Measurements from ENCODE around the gene GAB3. TPM values are rescaled to one million over a fixed set of nuclear protein-coding genes. Genes with fewer than 3 reads are reported as not detected.

Gene GAB3
- total RNA-seq, 5 donors from 2014 or later (not counting 1 experiment from before 2014, with no cell fraction given), result 9.1 to 26.2 (median 18.4) TPM

GRCh38 chrX:154658957-154659356 lies 91.9 kb downstream of the GAB3 start:
- H3K36me3 Mint-ChIP-seq, result no peaks in the 10 kb centered on the region
- H3K4me1 Mint-ChIP-seq, result peaks cover 0 to 6% (median 5%) of the 10 kb centered on the region in 3 donors
- H3K4me3 ChIP-seq (ENCODE audit: control insufficient read depth in 1 of 2, extremely low read depth in 1 of 2, low read length in 1 of 2), result no peak overlapping the region
- peaks cover 0 to 4% of the 10 kb centered on the region in 2 donors for H3K27me3 Mint-ChIP-seq
- no peaks in the 10 kb centered on the region for H3K9me3 ChIP-seq
- no peaks in the 10 kb centered on the region for H3K27me3 ChIP-seq (replicated peaks in 1 of 2; ENCODE audit: control insufficient read depth in 2 of 2, extremely low read depth in 1 of 2, insufficient read depth in 2 of 2, low read length in 1 of 2)
- ChIA-PET POLR2A (no interaction called here), CTCF (no interaction called here)
- H3K36me3 ChIP-seq (ENCODE audit: control insufficient read depth in 2 of 2, extremely low read depth in 1 of 2, insufficient read depth in 1 of 2, low read length in 1 of 2), result no peaks in the 10 kb centered on the region
- no peak overlapping the region for H3K27ac Mint-ChIP-seq
- H3K27ac ChIP-seq (ENCODE audit: low read length), result no peak overlapping the region
- ATAC-seq (replicated peaks in 1 of 4) (no peak), DNase-seq (no peak)
- peaks cover 0 to 5% (median 0%) of the 10 kb centered on the region in 3 donors for H3K9me3 Mint-ChIP-seq
- WGBS (ENCODE audit: insufficient coverage), result 92% methylated on average over 4 of the region's 11 CpGs
- no peaks in the 10 kb centered on the region for H3K4me1 ChIP-seq (ENCODE audit: control insufficient read depth in 1 of 2, extremely low read depth in 1 of 2, insufficient read depth in 2 of 2, low read length in 2 of 2)
- no peak overlapping the region for H3K4me3 Mint-ChIP-seq

- H3K27ac Mint-ChIP-seq, result no peak overlapping the region
- Histone ChIP-seq H3K36me3 (ENCODE audit: control insufficient read depth in 2 of 2, extremely low read depth in 1 of 2, insufficient read depth in 1 of 2, low read length in 1 of 2) (no peaks in the 10 kb centered on the region), H3K9me3 (no peaks in the 10 kb centered on the region), H3K4me1 (ENCODE audit: control insufficient read depth in 1 of 2, extremely low read depth in 1 of 2, insufficient read depth in 2 of 2, low read length in 2 of 2) (no peaks in the 10 kb centered on the region), H3K27ac (ENCODE audit: low read length) (no peak overlapping the region), H3K4me3 (ENCODE audit: control insufficient read depth in 1 of 2, extremely low read depth in 1 of 2, low read length in 1 of 2) (no peak overlapping the region), H3K27me3 (replicated peaks in 1 of 2; ENCODE audit: control insufficient read depth in 2 of 2, extremely low read depth in 1 of 2, insufficient read depth in 2 of 2, low read length in 1 of 2) (no peaks in the 10 kb centered on the region)
- H3K4me1 Mint-ChIP-seq, result peaks cover 0 to 6% (median 5%) of the 10 kb centered on the region in 3 donors
- ChIA-PET POLR2A (interaction anchor here in 1 of 2 donors (0.5 kb wide), 1 partner anchor 898 kb away, joined by 3 read pairs; no protein-coding TSS in a partner anchor), CTCF (no interaction called here)
- 94% methylated on average over 6 of the region's 12 CpGs for WGBS (ENCODE audit: insufficient coverage)
- H3K4me3 Mint-ChIP-seq, result no peak overlapping the region
- ATAC-seq (replicated peaks in 1 of 4) (no peak), DNase-seq (no peak)
- H3K9me3 Mint-ChIP-seq, result no peaks in the 10 kb centered on the region
- peaks cover 0 to 4% of the 10 kb centered on the region in 2 donors for H3K27me3 Mint-ChIP-seq
- no peaks in the 10 kb centered on the region for H3K36me3 Mint-ChIP-seq
Measured at GRCh38 chrX:154658187-154658586, 92.7 kb downstream of the GAB3 start.

GRCh38 chrX:154657226-154657805 lies 93.6 kb downstream of the GAB3 start:
- H3K4me3 Mint-ChIP-seq, result no peak overlapping the region
- no peak overlapping the region for H3K27ac Mint-ChIP-seq
- WGBS (ENCODE audit: insufficient coverage), result 100% methylated on average over 1 of the region's 15 CpGs

GRCh38 chrX:154655786-154656185 lies 95.1 kb downstream of the GAB3 start:
- H3K4me3 Mint-ChIP-seq, result no peak overlapping the region
- no peak overlapping the region for H3K27ac ChIP-seq (ENCODE audit: low read length)
- no peak overlapping the region for H3K27ac Mint-ChIP-seq
- ChIA-PET POLR2A (no interaction called here), CTCF (no interaction called here)
- 87% methylated on average over 9 of the region's 11 CpGs for WGBS (ENCODE audit: insufficient coverage)
- H3K27me3 Mint-ChIP-seq, result peaks cover 0 to 4% of the 10 kb centered on the region in 2 donors
- no peaks in the 10 kb centered on the region for H3K9me3 ChIP-seq
- ATAC-seq (replicated peaks in 1 of 4) (no peak), DNase-seq (no peak)
- H3K36me3 Mint-ChIP-seq, result no peaks in the 10 kb centered on the region
- no peaks in the 10 kb centered on the region for H3K9me3 Mint-ChIP-seq
- no peaks in the 10 kb centered on the region for H3K27me3 ChIP-seq (replicated peaks in 1 of 2; ENCODE audit: control insufficient read depth in 2 of 2, extremely low read depth in 1 of 2, insufficient read depth in 2 of 2, low read length in 1 of 2)
- H3K4me3 ChIP-seq (ENCODE audit: control insufficient read depth in 1 of 2, extremely low read depth in 1 of 2, low read length in 1 of 2), result no peak overlapping the region
- no peaks in the 10 kb centered on the region for H3K4me1 ChIP-seq (ENCODE audit: control insufficient read depth in 1 of 2, extremely low read depth in 1 of 2, insufficient read depth in 2 of 2, low read length in 2 of 2)
- no peaks in the 10 kb centered on the region for H3K36me3 ChIP-seq (ENCODE audit: control insufficient read depth in 2 of 2, extremely low read depth in 1 of 2, insufficient read depth in 1 of 2, low read length in 1 of 2)
- H3K4me1 Mint-ChIP-seq, result no peaks in the 10 kb centered on the region

More at GRCh38 chrX:154657226-154657805, 93.6 kb downstream of the GAB3 start:
- ChIA-PET POLR2A (no interaction called here), CTCF (no interaction called here)
- Histone ChIP-seq H3K4me1 (ENCODE audit: control insufficient read depth in 1 of 2, extremely low read depth in 1 of 2, insufficient read depth in 2 of 2, low read length in 2 of 2) (no peaks in the 10 kb centered on the region), H3K4me3 (ENCODE audit: control insufficient read depth in 1 of 2, extremely low read depth in 1 of 2, low read length in 1 of 2) (no peak overlapping the region), H3K36me3 (ENCODE audit: control insufficient read depth in 2 of 2, extremely low read depth in 1 of 2, insufficient read depth in 1 of 2, low read length in 1 of 2) (no peaks in the 10 kb centered on the region), H3K27me3 (replicated peaks in 1 of 2; ENCODE audit: control insufficient read depth in 2 of 2, extremely low read depth in 1 of 2, insufficient read depth in 2 of 2, low read length in 1 of 2) (no peaks in the 10 kb centered on the region), H3K9me3 (no peaks in the 10 kb centered on the region), H3K27ac (ENCODE audit: low read length) (no peak overlapping the region)
- Mint-ChIP-seq H3K27me3 (peaks cover 0 to 4% of the 10 kb centered on the region in 2 donors), H3K9me3 (no peaks in the 10 kb centered on the region), H3K4me1 (peaks cover 0 to 6% (median 5%) of the 10 kb centered on the region in 3 donors), H3K36me3 (no peaks in the 10 kb centered on the region)
- ATAC-seq (replicated peaks in 1 of 4) (no peak), DNase-seq (no peak)

GRCh38 chrX:154655346-154655745 lies 95.5 kb downstream of the GAB3 start:
- Mint-ChIP-seq H3K9me3 (no peaks in the 10 kb centered on the region), H3K27ac (no peak overlapping the region), H3K4me3 (no peak overlapping the region), H3K36me3 (no peaks in the 10 kb centered on the region), H3K4me1 (no peaks in the 10 kb centered on the region), H3K27me3 (peaks cover 0 to 4% of the 10 kb centered on the region in 2 donors)
- Histone ChIP-seq H3K4me1 (ENCODE audit: control insufficient read depth in 1 of 2, extremely low read depth in 1 of 2, insufficient read depth in 2 of 2, low read length in 2 of 2) (no peaks in the 10 kb centered on the region), H3K9me3 (no peaks in the 10 kb centered on the region), H3K4me3 (ENCODE audit: control insufficient read depth in 1 of 2, extremely low read depth in 1 of 2, low read length in 1 of 2) (no peak overlapping the region), H3K36me3 (ENCODE audit: control insufficient read depth in 2 of 2, extremely low read depth in 1 of 2, insufficient read depth in 1 of 2, low read length in 1 of 2) (no peaks in the 10 kb centered on the region), H3K27me3 (replicated peaks in 1 of 2; ENCODE audit: control insufficient read depth in 2 of 2, extremely low read depth in 1 of 2, insufficient read depth in 2 of 2, low read length in 1 of 2) (no peaks in the 10 kb centered on the region), H3K27ac (ENCODE audit: low read length) (no peak overlapping the region)
- POLR2A ChIA-PET, result no interaction called here
- ATAC-seq (replicated peaks in 1 of 4), result no peak
- 79% methylated on average over 4 of the region's 6 CpGs for WGBS (ENCODE audit: insufficient coverage)
- CTCF ChIA-PET, result no interaction called here
- DNase-seq, result no peak

GRCh38 chrX:154654925-154655324 lies 96.0 kb downstream of the GAB3 start:
- WGBS (ENCODE audit: insufficient coverage), result 93% methylated on average over 3 of the region's 15 CpGs
- Mint-ChIP-seq H3K4me3 (no peak overlapping the region), H3K27ac (no peak overlapping the region), H3K4me1 (no peaks in the 10 kb centered on the region), H3K9me3 (no peaks in the 10 kb centered on the region), H3K36me3 (no peaks in the 10 kb centered on the region), H3K27me3 (peaks cover 0 to 4% of the 10 kb centered on the region in 2 donors)
- no peak for ATAC-seq (replicated peaks in 1 of 4)
- Histone ChIP-seq H3K4me1 (ENCODE audit: control insufficient read depth in 1 of 2, extremely low read depth in 1 of 2, insufficient read depth in 2 of 2, low read length in 2 of 2) (no peaks in the 10 kb centered on the region), H3K27ac (ENCODE audit: low read length) (no peak overlapping the region), H3K27me3 (replicated peaks in 1 of 2; ENCODE audit: control insufficient read depth in 2 of 2, extremely low read depth in 1 of 2, insufficient read depth in 2 of 2, low read length in 1 of 2) (no peaks in the 10 kb centered on the region), H3K9me3 (no peaks in the 10 kb centered on the region), H3K36me3 (ENCODE audit: control insufficient read depth in 2 of 2, extremely low read depth in 1 of 2, insufficient read depth in 1 of 2, low read length in 1 of 2) (no peaks in the 10 kb centered on the region), H3K4me3 (ENCODE audit: control insufficient read depth in 1 of 2, extremely low read depth in 1 of 2, low read length in 1 of 2) (no peak overlapping the region)
- POLR2A ChIA-PET, result no interaction called here
- CTCF ChIA-PET, result no interaction called here
- DNase-seq, result no peak

- peaks cover 0 to 4% of the 10 kb centered on the region in 2 donors for H3K27me3 Mint-ChIP-seq
- Histone ChIP-seq H3K27me3 (replicated peaks in 1 of 2; ENCODE audit: control insufficient read depth in 2 of 2, extremely low read depth in 1 of 2, insufficient read depth in 2 of 2, low read length in 1 of 2) (no peaks in the 10 kb centered on the region), H3K36me3 (ENCODE audit: control insufficient read depth in 2 of 2, extremely low read depth in 1 of 2, insufficient read depth in 1 of 2, low read length in 1 of 2) (no peaks in the 10 kb centered on the region), H3K27ac (ENCODE audit: low read length) (no peak overlapping the region), H3K4me3 (ENCODE audit: control insufficient read depth in 1 of 2, extremely low read depth in 1 of 2, low read length in 1 of 2) (no peak overlapping the region), H3K9me3 (no peaks in the 10 kb centered on the region), H3K4me1 (ENCODE audit: control insufficient read depth in 1 of 2, extremely low read depth in 1 of 2, insufficient read depth in 2 of 2, low read length in 2 of 2) (no peaks in the 10 kb centered on the region)
- no peak overlapping the region for H3K27ac Mint-ChIP-seq
- ChIA-PET POLR2A (no interaction called here), CTCF (no interaction called here)
- H3K9me3 Mint-ChIP-seq, result no peaks in the 10 kb centered on the region
- 67% methylated on average over 3 of the region's 10 CpGs for WGBS (ENCODE audit: insufficient coverage)
- H3K4me3 Mint-ChIP-seq, result no peak overlapping the region
- DNase-seq (no peak), ATAC-seq (replicated peaks in 1 of 4) (no peak)
- no peaks in the 10 kb centered on the region for H3K36me3 Mint-ChIP-seq
- H3K4me1 Mint-ChIP-seq, result no peaks in the 10 kb centered on the region
Measured at GRCh38 chrX:154654372-154654771, 96.5 kb downstream of the GAB3 start.

Measured in T-cell (primary cell).